Effector memory CD4-positive, alpha-beta T cell (primary cell): ENCODE measurements around the gene GUK1.
A peak's percentile ranks its signal among the peaks of the same experiment; 100 is the strongest.
"Not testable (repeated sequence)": the region's sequence is repeated elsewhere in the genome, so short reads cannot be mapped to it uniquely, and the experiment has no call there.

Source experiments
- DNase-seq, 3 donors: peaks; one replicate each; pipeline ENCODE4 v3.0.0-alpha.2; 2020
- H3K27ac ChIP-seq: 2 replicates; pipeline ENCODE4 v1.7.0; 2013; ENCODE audit warnings: mild to moderate bottlenecking, low read length, moderate library complexity; ENCODE audit not compliant: insufficient read depth, poor library complexity, severe bottlenecking
- H3K27me3 ChIP-seq: replicated peaks from 2 replicates; pipeline ENCODE4 v1.7.0; 2013; ENCODE audit warnings: mild to moderate bottlenecking, low read length; ENCODE audit not compliant: insufficient read depth, control insufficient read depth, poor library complexity, severe bottlenecking
- H3K36me3 ChIP-seq: 2 replicates; pipeline ENCODE4 v1.7.0; 2013; ENCODE audit warnings: mild to moderate bottlenecking, low read length, moderate library complexity; ENCODE audit not compliant: control insufficient read depth, insufficient read depth
- H3K4me1 ChIP-seq: 2 replicates; pipeline ENCODE4 v1.7.0; 2013; ENCODE audit warnings: low read length, mild to moderate bottlenecking; ENCODE audit not compliant: control insufficient read depth, insufficient read depth, poor library complexity, severe bottlenecking
- H3K4me3 ChIP-seq: 2 replicates; pipeline ENCODE4 v1.7.0; 2013; ENCODE audit warnings: low read length, low read depth, mild to moderate bottlenecking; ENCODE audit not compliant: insufficient read depth, poor library complexity, severe bottlenecking
- H3K9me3 ChIP-seq: 2 replicates; pipeline ENCODE4 v1.7.0; 2013; ENCODE audit warnings: mild to moderate bottlenecking, low read length, moderate library complexity; ENCODE audit not compliant: control insufficient read depth

Gene GUK1

GRCh38 chr1:228170666-228171065 lies 30.6 kb downstream of the GUK1 start:
- H3K4me3 ChIP-seq = no peak overlapping the region
- H3K27ac ChIP-seq = no peak overlapping the region
- H3K9me3 ChIP-seq = no peaks in the 10 kb centered on the region
- H3K4me1 ChIP-seq = peaks cover 8% of the 10 kb centered on the region
- H3K36me3 ChIP-seq = peaks cover 15% of the 10 kb centered on the region
- H3K27me3 ChIP-seq = no peaks in the 10 kb centered on the region
- no peak for DNase-seq

- DNase-seq = no peak
- H3K4me1 ChIP-seq = peaks cover 6% of the 10 kb centered on the region
- H3K36me3 ChIP-seq = peaks cover 18% of the 10 kb centered on the region
- H3K27ac ChIP-seq = no peak overlapping the region
- no peaks in the 10 kb centered on the region for H3K27me3 ChIP-seq
- H3K9me3 ChIP-seq = no peaks in the 10 kb centered on the region
- H3K4me3 ChIP-seq = no peak overlapping the region
These were observed 31.3 kb downstream of the GUK1 start for GRCh38 chr1:228171221-228171891.

- Histone ChIP-seq H3K27me3 (no peaks in the 10 kb centered on the region), H3K4me3 (no peak overlapping the region), H3K27ac (no peak overlapping the region)
These were observed 32.8 kb downstream of the GUK1 start for GRCh38 chr1:228172591-228173527.

GRCh38 chr1:228173528-228174481 lies 33.7 kb downstream of the GUK1 start:
- not testable (repeated sequence) for H3K9me3 ChIP-seq, H3K27ac ChIP-seq, H3K27me3 ChIP-seq, H3K4me1 ChIP-seq, H3K4me3 ChIP-seq
- peak; percentile 6 to 48 (median 45) for DNase-seq
- H3K36me3 ChIP-seq = peaks cover 18% of the 10 kb centered on the region

More at GRCh38 chr1:228172591-228173527, 32.8 kb downstream of the GUK1 start:
- Histone ChIP-seq H3K36me3 (peaks cover 18% of the 10 kb centered on the region), H3K9me3 (no peaks in the 10 kb centered on the region), H3K4me1 (no peaks in the 10 kb centered on the region)
- DNase-seq = no peak

- no peaks in the 10 kb centered on the region for H3K4me1 ChIP-seq
- no peak overlapping the region for H3K27ac ChIP-seq
- H3K4me3 ChIP-seq = no peak overlapping the region
- peaks cover 15% of the 10 kb centered on the region for H3K36me3 ChIP-seq
- no peaks in the 10 kb centered on the region for H3K9me3 ChIP-seq
- peak; percentile 9 to 58 (median 54) for DNase-seq
- no peaks in the 10 kb centered on the region for H3K27me3 ChIP-seq
These were observed 34.6 kb downstream of the GUK1 start for GRCh38 chr1:228174482-228175315.

- H3K4me3 ChIP-seq = no peak overlapping the region
- peaks cover 15% of the 10 kb centered on the region for H3K36me3 ChIP-seq
- H3K27me3 ChIP-seq = no peaks in the 10 kb centered on the region
- no peak overlapping the region for H3K27ac ChIP-seq
- no peaks in the 10 kb centered on the region for H3K4me1 ChIP-seq
- H3K9me3 ChIP-seq = no peaks in the 10 kb centered on the region
- no peak for DNase-seq
These were observed 35.4 kb downstream of the GUK1 start for GRCh38 chr1:228175316-228176023.

GRCh38 chr1:228176024-228176395 lies 35.9 kb downstream of the GUK1 start:
- no peak overlapping the region for H3K27ac ChIP-seq
- peaks cover 15% of the 10 kb centered on the region for H3K36me3 ChIP-seq
- H3K4me1 ChIP-seq = no peaks in the 10 kb centered on the region
- DNase-seq = no peak
- H3K9me3 ChIP-seq = no peaks in the 10 kb centered on the region
- no peak overlapping the region for H3K4me3 ChIP-seq
- no peaks in the 10 kb centered on the region for H3K27me3 ChIP-seq

GRCh38 chr1:228176461-228177182 lies 36.5 kb downstream of the GUK1 start:
- Histone ChIP-seq H3K36me3 (peaks cover 15% of the 10 kb centered on the region), H3K27ac (no peak overlapping the region), H3K27me3 (no peaks in the 10 kb centered on the region), H3K9me3 (no peaks in the 10 kb centered on the region), H3K4me3 (no peak overlapping the region), H3K4me1 (no peaks in the 10 kb centered on the region)
- no peak for DNase-seq
